AG10803 (cell line): Measurements from ENCODE around the gene YLPM1.

Experiments
- DNase-seq: peaks from one replicate; pipeline ENCODE4 v3.0.0; 2010; ENCODE audit warnings: low read depth
- H3K4me3 ChIP-seq: 2 replicates; pipeline ENCODE4 v1.5.1; 2011; ENCODE audit warnings: mild to moderate bottlenecking, low read length, control low read depth
- TF ChIP-seq, protein P1 (sequence below): conservative IDR thresholded peaks from 2 replicates; pipeline ENCODE4 v1.5.1; 2011; ENCODE audit warnings: mild to moderate bottlenecking, low read length, control low read depth, inconsistent platforms

YLPM1 gene

DNA sequence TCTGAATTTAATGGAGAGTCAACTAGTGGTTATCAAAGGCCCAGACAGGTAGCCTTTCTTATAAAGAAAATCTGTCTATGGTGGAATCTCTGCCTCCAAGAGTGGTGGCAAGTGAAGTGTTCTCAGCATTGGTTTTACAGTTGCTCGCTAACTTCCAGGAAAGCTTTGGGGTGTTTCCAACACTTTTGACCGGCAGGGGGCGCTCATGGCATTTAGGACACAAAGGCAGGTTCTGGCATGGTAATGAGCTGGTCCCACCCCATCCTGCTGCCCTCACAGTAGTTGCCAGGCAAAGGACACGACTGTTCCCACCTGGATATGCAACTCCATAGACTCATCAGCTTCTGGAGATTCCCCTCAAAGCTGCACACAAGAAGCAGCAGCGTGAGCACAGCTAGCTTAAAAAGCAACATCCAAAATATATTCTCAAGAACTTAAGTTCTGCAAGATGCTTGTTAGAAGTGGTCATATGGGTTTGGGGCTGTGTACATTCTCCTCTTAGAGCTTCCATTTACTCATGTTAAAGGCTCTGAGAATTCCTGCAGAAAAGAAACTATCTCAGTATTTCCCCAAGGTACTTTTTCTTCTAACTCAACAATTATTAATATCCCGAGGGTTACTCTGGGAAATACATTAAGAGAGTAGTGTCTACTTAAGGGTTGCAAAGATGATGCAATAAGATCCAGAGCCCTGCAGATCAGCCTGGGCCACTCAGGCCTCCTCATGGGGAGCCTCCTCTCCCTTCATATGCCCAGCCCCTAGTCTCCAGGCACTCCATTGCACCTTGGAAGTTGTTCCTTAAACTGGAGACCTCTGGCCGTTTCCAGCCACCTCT lies 98.0 kb downstream of the YLPM1 start:
- H3K4me3 ChIP-seq = no peak overlapping the region
- TF ChIP-seq, protein P1, sequence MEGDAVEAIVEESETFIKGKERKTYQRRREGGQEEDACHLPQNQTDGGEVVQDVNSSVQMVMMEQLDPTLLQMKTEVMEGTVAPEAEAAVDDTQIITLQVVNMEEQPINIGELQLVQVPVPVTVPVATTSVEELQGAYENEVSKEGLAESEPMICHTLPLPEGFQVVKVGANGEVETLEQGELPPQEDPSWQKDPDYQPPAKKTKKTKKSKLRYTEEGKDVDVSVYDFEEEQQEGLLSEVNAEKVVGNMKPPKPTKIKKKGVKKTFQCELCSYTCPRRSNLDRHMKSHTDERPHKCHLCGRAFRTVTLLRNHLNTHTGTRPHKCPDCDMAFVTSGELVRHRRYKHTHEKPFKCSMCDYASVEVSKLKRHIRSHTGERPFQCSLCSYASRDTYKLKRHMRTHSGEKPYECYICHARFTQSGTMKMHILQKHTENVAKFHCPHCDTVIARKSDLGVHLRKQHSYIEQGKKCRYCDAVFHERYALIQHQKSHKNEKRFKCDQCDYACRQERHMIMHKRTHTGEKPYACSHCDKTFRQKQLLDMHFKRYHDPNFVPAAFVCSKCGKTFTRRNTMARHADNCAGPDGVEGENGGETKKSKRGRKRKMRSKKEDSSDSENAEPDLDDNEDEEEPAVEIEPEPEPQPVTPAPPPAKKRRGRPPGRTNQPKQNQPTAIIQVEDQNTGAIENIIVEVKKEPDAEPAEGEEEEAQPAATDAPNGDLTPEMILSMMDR = peak; percentile 86
- DNase-seq = peak; percentile 83

GRCh38 chr14:74861734-74862090 lies 98.6 kb downstream of the YLPM1 start:
- DNase-seq = no peak
- TF ChIP-seq, protein P1 = no peak
- H3K4me3 ChIP-seq = no peak overlapping the region

DNA sequence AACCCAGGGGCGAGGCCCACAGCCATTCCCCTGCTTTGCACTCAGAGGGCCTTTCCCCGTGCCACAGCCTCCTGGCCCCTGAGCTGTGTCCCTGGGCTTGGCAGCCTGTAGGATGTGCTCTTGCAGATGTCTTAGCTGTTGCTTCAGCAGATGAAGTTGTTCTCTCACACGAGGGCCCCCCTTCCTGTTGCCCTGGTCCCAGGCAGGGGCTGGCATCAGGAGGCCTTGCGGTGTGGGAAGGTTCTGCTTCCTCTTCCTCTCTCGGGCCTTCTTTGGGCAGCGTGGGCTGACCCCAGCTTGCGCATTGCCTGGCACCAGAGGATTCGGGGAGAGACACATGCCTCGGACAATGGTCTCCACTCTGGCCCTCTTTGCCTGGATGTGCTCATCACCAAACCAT lies 100.2 kb downstream of the YLPM1 start:
- H3K4me3 ChIP-seq = no peak overlapping the region
- DNase-seq = no peak
- TF ChIP-seq, protein P1 = no peak

DNA sequence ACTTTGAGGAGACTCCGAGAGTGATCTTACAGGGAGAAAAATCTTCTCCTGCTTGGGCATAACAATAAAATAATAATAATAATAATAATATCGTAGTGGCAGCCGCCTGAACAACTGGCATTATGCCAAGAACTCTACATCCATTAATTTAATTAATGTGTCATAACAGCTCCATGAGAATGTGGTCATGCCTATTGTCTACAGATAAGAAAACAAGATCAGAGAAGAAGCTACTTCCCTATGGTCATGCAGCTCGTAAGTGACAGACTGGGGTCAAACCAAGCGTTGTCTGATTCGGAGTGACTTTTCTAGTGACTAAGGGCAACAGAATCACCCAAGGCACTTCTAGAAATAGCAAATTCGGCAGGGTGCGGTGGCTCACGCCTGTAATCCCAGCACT lies 101.1 kb downstream of the YLPM1 start:
- no peak for DNase-seq
- TF ChIP-seq, protein P1 = no peak

DNA sequence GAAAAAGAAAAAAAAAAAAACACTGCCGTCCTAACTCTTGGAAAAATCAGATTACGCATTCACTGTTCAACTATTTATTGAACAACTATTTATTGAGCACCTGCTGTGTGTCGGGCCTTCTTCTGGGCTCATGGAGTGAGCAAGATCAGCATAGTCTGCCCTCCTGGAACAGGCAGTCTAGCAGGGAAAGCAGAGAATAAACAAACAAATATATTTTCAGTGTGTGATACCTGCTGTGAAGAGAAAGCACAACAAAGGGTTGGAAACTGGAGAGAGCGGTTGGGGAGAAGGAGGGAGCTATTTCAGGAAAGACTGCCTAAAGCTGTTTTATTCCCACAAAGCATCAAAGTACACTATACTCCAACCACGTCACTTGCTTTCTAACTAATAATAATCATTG lies 102.0 kb downstream of the YLPM1 start:
- no peak overlapping the region for H3K4me3 ChIP-seq
- TF ChIP-seq, protein P1 = no peak
- DNase-seq = no peak

More for the DNA sequence above, 101.1 kb downstream of the YLPM1 start:
- H3K4me3 ChIP-seq = no peak overlapping the region

DNA sequence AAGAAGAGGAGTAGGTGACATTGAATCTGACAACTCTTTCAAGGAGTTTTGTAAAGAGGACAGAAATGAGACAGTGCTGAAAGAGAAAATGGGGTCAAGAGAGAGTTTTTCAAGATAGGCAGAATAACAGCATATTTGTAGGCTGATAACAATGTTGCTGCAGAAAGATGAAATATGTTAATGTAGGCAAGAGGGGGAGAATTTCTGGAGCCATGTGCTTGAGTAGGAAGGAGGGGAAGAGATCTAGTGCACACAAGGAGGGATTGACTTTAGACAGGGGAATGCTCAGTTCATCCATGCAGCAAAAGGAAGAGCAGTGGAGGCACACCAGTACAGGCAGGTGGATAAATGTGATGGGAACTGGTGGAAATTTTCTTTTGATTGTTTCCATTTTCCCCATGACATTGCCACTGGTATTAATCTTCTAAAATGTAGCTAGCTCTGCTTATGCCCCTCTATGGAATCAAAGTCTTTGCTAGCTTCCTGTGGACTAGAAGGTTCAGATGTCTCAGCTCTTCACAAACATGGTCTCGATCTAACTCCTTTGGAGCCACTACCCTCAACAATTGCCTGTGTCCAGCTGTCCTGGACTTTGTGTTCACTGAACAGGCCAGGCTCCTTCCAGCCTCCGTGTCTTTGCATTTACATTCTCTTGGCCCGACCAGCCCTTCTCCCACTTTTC lies 103.7 kb downstream of the YLPM1 start:
- TF ChIP-seq, protein P1 = no peak
- no peak overlapping the region for H3K4me3 ChIP-seq
- no peak for DNase-seq

DNA sequence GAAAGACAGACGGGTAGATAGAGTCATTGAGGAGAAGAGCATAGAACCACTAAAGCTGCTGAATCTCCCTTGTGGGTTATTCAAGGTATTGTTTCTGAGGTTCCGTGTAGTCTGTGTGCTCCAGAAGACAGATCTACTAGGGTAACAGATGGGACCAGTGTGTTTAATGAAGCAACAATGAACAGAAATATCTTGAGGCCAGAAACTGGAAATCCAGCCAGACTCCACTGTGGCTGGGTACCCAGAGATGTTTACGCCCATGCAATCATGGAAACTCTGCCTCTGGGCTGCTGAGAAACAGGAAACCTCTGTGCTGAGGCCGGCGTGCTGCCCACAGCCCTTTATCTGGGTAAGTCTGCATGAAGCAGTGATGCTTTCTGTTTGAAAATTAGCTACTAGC lies 104.6 kb downstream of the YLPM1 start:
- DNase-seq = peak; percentile 89
- TF ChIP-seq, protein P1 = no peak
- no peak overlapping the region for H3K4me3 ChIP-seq
